ENCODE measurements around the gene PRR13. TPM values are rescaled to one million over a fixed set of nuclear protein-coding genes. Genes with fewer than 3 reads are reported as not detected.

PRR13 gene
- total and polyA plus RNA-seq, 2 of the 13 experiments (the other 11 are each of a cell fraction or from before 2014, with no cell fraction given): 65.0 to 102 TPM

DNA sequence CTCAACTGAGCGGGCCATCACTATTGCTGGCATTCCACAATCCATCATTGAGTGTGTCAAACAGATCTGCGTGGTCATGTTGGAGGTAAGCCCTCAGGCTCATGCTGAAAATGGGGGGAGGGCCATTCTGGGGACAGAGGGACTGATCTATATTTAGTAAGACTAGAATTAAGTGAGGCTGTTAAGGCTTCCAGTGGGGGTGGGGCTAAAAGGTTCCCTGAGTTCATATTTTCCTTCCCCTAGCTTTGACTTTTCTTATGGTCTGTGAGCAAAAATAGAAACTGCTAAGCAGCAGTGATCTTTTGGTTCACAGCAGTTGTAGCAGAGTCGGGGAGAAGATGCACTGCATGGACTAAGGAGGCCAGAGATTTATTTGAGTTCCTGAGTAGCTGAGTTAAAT, 19.5 kb downstream of the PRR13 start:
- intact Hi-C loops (cut with micrococcal nuclease; ENCODE audit: unreplicated experiment): no loop called here
- Histone ChIP-seq H3K79me2 (ENCODE audit: insufficient read depth, low read length) (peaks cover 74% of the 10 kb centered on the region), H3K4me3 (replicated peaks in 1 of 3; ENCODE audit: insufficient read depth in 1 of 3, low read depth in 2 of 3, low read length in 3 of 3) (no peak overlapping the region)
- TF ChIP-seq ZNF558 (CRISPR knock-in tag; IDR thresholded peaks at IDR 0.05; ENCODE audit: borderline replicate concordance) (no peak), ZNF503 (CRISPR knock-in tag; IDR thresholded peaks at IDR 0.05) (no peak), SP140L (CRISPR knock-in tag; IDR thresholded peaks at IDR 0.05; ENCODE audit: borderline replicate concordance) (no peak), ZNF326 (CRISPR knock-in tag; IDR thresholded peaks at IDR 0.05; ENCODE audit: borderline replicate concordance) (no peak), RBFOX2 (IDR thresholded peaks at IDR 0.05; ENCODE audit: low read depth, low read length) (peak; percentile 45; the same call in 1 of the 2 replicates), ZBED4 (CRISPR knock-in tag; IDR thresholded peaks at IDR 0.05; ENCODE audit: borderline replicate concordance) (no peak), ZNF430 (CRISPR knock-in tag; IDR thresholded peaks at IDR 0.05) (no peak), MAFF (IDR thresholded peaks at IDR 0.05; ENCODE audit: low read depth, low read length) (no peak), RBM22 (optimal IDR thresholded peaks at IDR 0.05; ENCODE audit: low read length) (peak; percentile 18), REXO4 (CRISPR knock-in tag; IDR thresholded peaks at IDR 0.05; ENCODE audit: borderline replicate concordance) (no peak), ZNF841 (CRISPR knock-in tag; IDR thresholded peaks at IDR 0.05; ENCODE audit: borderline replicate concordance) (no peak), SYNCRIP (IDR thresholded peaks at IDR 0.05; ENCODE audit: insufficient read depth, low read depth, low read length) (no peak), NFE2L2 (IDR thresholded peaks at IDR 0.05; ENCODE audit: low read length) (no peak), CC2D1A (CRISPR knock-in tag; IDR thresholded peaks at IDR 0.05) (no peak), ZFP41 (CRISPR knock-in tag; IDR thresholded peaks at IDR 0.05; ENCODE audit: borderline replicate concordance) (no peak), POLR2AphosphoS2 (IDR thresholded peaks at IDR 0.05; ENCODE audit: low read depth, low read length) (peak; percentile 79; the same call in 1 of the 2 replicates)
- TF ChIP-seq, protein P1, sequence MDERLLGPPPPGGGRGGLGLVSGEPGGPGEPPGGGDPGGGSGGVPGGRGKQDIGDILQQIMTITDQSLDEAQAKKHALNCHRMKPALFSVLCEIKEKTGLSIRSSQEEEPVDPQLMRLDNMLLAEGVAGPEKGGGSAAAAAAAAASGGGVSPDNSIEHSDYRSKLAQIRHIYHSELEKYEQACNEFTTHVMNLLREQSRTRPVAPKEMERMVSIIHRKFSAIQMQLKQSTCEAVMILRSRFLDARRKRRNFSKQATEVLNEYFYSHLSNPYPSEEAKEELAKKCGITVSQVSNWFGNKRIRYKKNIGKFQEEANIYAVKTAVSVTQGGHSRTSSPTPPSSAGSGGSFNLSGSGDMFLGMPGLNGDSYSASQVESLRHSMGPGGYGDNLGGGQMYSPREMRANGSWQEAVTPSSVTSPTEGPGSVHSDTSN (CRISPR knock-in tag; IDR thresholded peaks at IDR 0.05): no peak
- TF ChIP-seq, protein P2, sequence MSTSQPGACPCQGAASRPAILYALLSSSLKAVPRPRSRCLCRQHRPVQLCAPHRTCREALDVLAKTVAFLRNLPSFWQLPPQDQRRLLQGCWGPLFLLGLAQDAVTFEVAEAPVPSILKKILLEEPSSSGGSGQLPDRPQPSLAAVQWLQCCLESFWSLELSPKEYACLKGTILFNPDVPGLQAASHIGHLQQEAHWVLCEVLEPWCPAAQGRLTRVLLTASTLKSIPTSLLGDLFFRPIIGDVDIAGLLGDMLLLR (CRISPR knock-in tag; IDR thresholded peaks at IDR 0.05): no peak

More for the DNA sequence above, 19.5 kb downstream of the PRR13 start:
- peaks cover 58% of the 10 kb centered on the region for H3K4me1 ChIP-seq (ENCODE audit: insufficient read depth, low read length)
- H3K27ac ChIP-seq (ENCODE audit: extremely low read length, insufficient read depth, low read length): no peak overlapping the region
- no peak overlapping the region for H2AFZ ChIP-seq (ENCODE audit: low read length)
- WGBS (ENCODE audit: low lambda C conversion rate): 100% methylated on average over 3 of the region's 3 CpGs
- no peaks in the 10 kb centered on the region for H3K27me3 ChIP-seq (ENCODE audit: control insufficient read depth in 1 of 2, insufficient read depth in 2 of 2, low read length in 2 of 2)
- no peak overlapping the region for H3K9ac ChIP-seq (ENCODE audit: insufficient read depth, low read depth, low read length)
- POLR2A ChIA-PET: interaction anchor here (1.8 kb wide), 1 partner anchor 39 kb away, joined by 8 read pairs; the partner anchor contains the start of genes MAP3K12 and TARBP2
- H3K9me3 ChIP-seq (ENCODE audit: low read length): no peaks in the 10 kb centered on the region
- CTCF ChIA-PET (ENCODE audit: low intra/inter-chr PET ratio, low total read pairs): no interaction called here
- H3K36me3 ChIP-seq (replicated peaks in 1 of 2; ENCODE audit: control insufficient read depth in 1 of 2, insufficient read depth in 2 of 2, low read length in 2 of 2): peaks cover 38 to 98% of the 10 kb centered on the region in 2 experiments
- ATAC-seq (no peak), FAIRE-seq (no peak), DNase-seq (ENCODE audit: low spot score) (no peak)
- no TSS peak for BruUV-seq (replicated peaks)
- no peak overlapping the region for H3K4me2 ChIP-seq (ENCODE audit: low read depth, low read length)
- in situ Hi-C loops (cut with HindIII; ENCODE audit: extremely low pct_ligation_motif_present, low pct_unique_long_range_greater_than_20kb): no loop called here
- H4K20me1 ChIP-seq (ENCODE audit: insufficient read depth, low read length): peaks cover 77% of the 10 kb centered on the region

All from HepG2 (cell line).